HCT116 (cell line): Measurements from ENCODE around the gene TMUB1.

ENCODE experiments used
- CEBPB ChIP-seq: IDR thresholded peaks from 2 replicates; pipeline ENCODE4 v1.6.1; 2012; ENCODE audit warnings: low read depth
- CTCF ChIP-seq, 3 experiments: fragments of 200-600 bp in 1 of 3; sonication (generic) in 1 of 3; IDR thresholded peaks in 2 of 3; conservative IDR thresholded peaks in 1 of 3; 2 replicates each; pipeline ENCODE4 v1.5.1; 2012 to 2017; ENCODE audit warnings: low read depth in 2 of 3, low read length in 2 of 3, antibody characterized with exemption in 1 of 3, borderline replicate concordance in 1 of 3, control low read depth in 1 of 3, mild to moderate bottlenecking in 1 of 3, mixed read lengths in 1 of 3, mixed run types in 1 of 3, moderate library complexity in 1 of 3; ENCODE audit not compliant: insufficient read depth in 1 of 3
- EZH2 ChIP-seq: fragments of 200-600 bp; sonication (generic); IDR thresholded peaks from 2 replicates; pipeline ENCODE4 v1.6.1; 2017; ENCODE audit warnings: antibody characterized with exemption, mixed run types
- EZH2phosphoT487 ChIP-seq: fragments of 200-600 bp; IDR thresholded peaks from 2 replicates; pipeline ENCODE4 v1.6.1; 2018; ENCODE audit warnings: antibody characterized with exemption, borderline replicate concordance
- FOSL1 ChIP-seq: IDR thresholded peaks from 2 replicates; pipeline ENCODE4 v1.6.1; 2012; ENCODE audit warnings: low read depth
- JUND ChIP-seq: IDR thresholded peaks from 2 replicates; pipeline ENCODE4 v1.6.1; 2012
- POLR2A ChIP-seq: IDR thresholded peaks from 2 replicates; pipeline ENCODE4 v1.7.0; 2011; ENCODE audit warnings: borderline replicate concordance; ENCODE audit not compliant: insufficient read depth, insufficient read length; ENCODE audit errors: extremely low read depth
- POLR2AphosphoS5 ChIP-seq: IDR thresholded peaks from 2 replicates; pipeline ENCODE4 v1.6.1; 2011; ENCODE audit warnings: mild to moderate bottlenecking, low read depth, low read length, moderate library complexity
- REST ChIP-seq: IDR thresholded peaks from 2 replicates; pipeline ENCODE4 v1.6.1; 2012; ENCODE audit warnings: low read depth
- SP1 ChIP-seq: IDR thresholded peaks from 2 replicates; pipeline ENCODE4 v1.6.1; 2012; ENCODE audit warnings: low read depth
- ZBTB33 ChIP-seq: IDR thresholded peaks from 2 replicates; pipeline ENCODE4 v1.6.1; 2011; ENCODE audit warnings: mild to moderate bottlenecking, low read length, moderate library complexity; ENCODE audit not compliant: insufficient replicate concordance; ENCODE audit errors: extremely low read depth
- ZNF274 ChIP-seq: fragments of 200-500 bp; sonication (Bioruptor generic); IDR thresholded peaks from 2 replicates; pipeline ENCODE4 v1.6.1; 2014; ENCODE audit warnings: mild to moderate bottlenecking, low read depth, low read length, inconsistent platforms

GRCh38 chr7:151083824-151084160 lies 499 bp upstream of the TMUB1 start:
- TF ChIP-seq POLR2A (no peak), FOSL1 (no peak), POLR2AphosphoS5 (no peak), CEBPB (no peak), CTCF (IDR thresholded peaks at IDR 0.05 in 2 of 3, conservative IDR thresholded peaks at IDR 0.05 in 1 of 3; ENCODE audit: borderline replicate concordance in 1 of 3, insufficient read depth in 1 of 3, low read depth in 2 of 3, low read length in 2 of 3) (no peak), JUND (no peak), EZH2 (no peak), ZNF274 (no peak), ZBTB33 (no peak), EZH2phosphoT487 (no peak), REST (no peak), SP1 (no peak)
